ENCODE results near the gene VAV2.

The VAV2 gene

GRCh38 chr9:133852431-133852830, 139.7 kb downstream of the VAV2 start:
- no peak for DNase-seq (ENCODE audit: low read depth in 2 of 2)

- no peak for DNase-seq (ENCODE audit: low read depth in 2 of 2)
These were observed 140.4 kb downstream of the VAV2 start for GRCh38 chr9:133851693-133852092.

GRCh38 chr9:133850937-133851336, 141.2 kb downstream of the VAV2 start:
- DNase-seq (ENCODE audit: low read depth in 2 of 2): no peak

- no peak for DNase-seq (ENCODE audit: low read depth in 2 of 2)
These were observed 142.0 kb downstream of the VAV2 start for GRCh38 chr9:133850161-133850560.

GRCh38 chr9:133849110-133849670, 142.9 kb downstream of the VAV2 start:
- no peak for DNase-seq (ENCODE audit: low read depth in 2 of 2)

GRCh38 chr9:133848471-133849109, 143.5 kb downstream of the VAV2 start:
- DNase-seq (ENCODE audit: low read depth in 2 of 2): no peak

GRCh38 chr9:133846483-133847090, 145.5 kb downstream of the VAV2 start:
- no peak for DNase-seq (ENCODE audit: low read depth in 2 of 2)

GRCh38 chr9:133845440-133845839, 146.7 kb downstream of the VAV2 start:
- DNase-seq (ENCODE audit: low read depth in 2 of 2): no peak

GRCh38 chr9:133844881-133845410, 147.2 kb downstream of the VAV2 start:
- DNase-seq (ENCODE audit: low read depth in 2 of 2): no peak

- DNase-seq (ENCODE audit: low read depth in 2 of 2): no peak
These were observed 147.7 kb downstream of the VAV2 start for GRCh38 chr9:133844398-133844784.

- DNase-seq (ENCODE audit: low read depth in 2 of 2): no peak
These were observed 148.2 kb downstream of the VAV2 start for GRCh38 chr9:133843751-133844397.

GRCh38 chr9:133843250-133843649, 148.9 kb downstream of the VAV2 start:
- no peak for DNase-seq (ENCODE audit: low read depth in 2 of 2)

GRCh38 chr9:133842721-133843227, 149.3 kb downstream of the VAV2 start:
- DNase-seq (ENCODE audit: low read depth in 2 of 2): no peak

- no peak for DNase-seq (ENCODE audit: low read depth in 2 of 2)
These were observed 149.9 kb downstream of the VAV2 start for GRCh38 chr9:133842174-133842573.

- DNase-seq (ENCODE audit: low read depth in 2 of 2): no peak
These were observed 150.8 kb downstream of the VAV2 start for GRCh38 chr9:133841167-133841812.

- no peak for DNase-seq (ENCODE audit: low read depth in 2 of 2)
These were observed 152.2 kb downstream of the VAV2 start for GRCh38 chr9:133839822-133840329.

- no peak for DNase-seq (ENCODE audit: low read depth in 2 of 2)
These were observed 153.1 kb downstream of the VAV2 start for GRCh38 chr9:133838859-133839507.

GRCh38 chr9:133837627-133838597, 154.2 kb downstream of the VAV2 start:
- no peak for DNase-seq (ENCODE audit: low read depth in 2 of 2)

- DNase-seq (ENCODE audit: low read depth in 2 of 2): no peak
These were observed 155.3 kb downstream of the VAV2 start for GRCh38 chr9:133836818-133837217.

Measured in stimulated activated CD8-positive, alpha-beta memory T cell treated with anti-CD3 and anti-CD28 coated beads, Interleukin-2, amount 100 ng/mL, for 1 hour (primary cell).